AG09309 (cell line): ENCODE measurements around the gene ZNF662.

Experiments
- DNase-seq: peaks from one replicate; pipeline ENCODE4 v3.0.0-alpha.2; 2010; ENCODE audit warnings: low read depth
- H3K4me3 ChIP-seq: 2 replicates; pipeline ENCODE4 v1.5.1; 2011; ENCODE audit warnings: mild to moderate bottlenecking, low read depth, low read length, moderate library complexity; ENCODE audit not compliant: control insufficient read depth
- TF ChIP-seq, protein P1 (sequence below): IDR thresholded peaks from 2 replicates; pipeline ENCODE4 v1.5.1; 2011; ENCODE audit warnings: mild to moderate bottlenecking, low read depth, low read length, inconsistent platforms; ENCODE audit not compliant: insufficient read depth, control insufficient read depth; ENCODE audit errors: missing control alignments

The ZNF662 gene

DNA sequence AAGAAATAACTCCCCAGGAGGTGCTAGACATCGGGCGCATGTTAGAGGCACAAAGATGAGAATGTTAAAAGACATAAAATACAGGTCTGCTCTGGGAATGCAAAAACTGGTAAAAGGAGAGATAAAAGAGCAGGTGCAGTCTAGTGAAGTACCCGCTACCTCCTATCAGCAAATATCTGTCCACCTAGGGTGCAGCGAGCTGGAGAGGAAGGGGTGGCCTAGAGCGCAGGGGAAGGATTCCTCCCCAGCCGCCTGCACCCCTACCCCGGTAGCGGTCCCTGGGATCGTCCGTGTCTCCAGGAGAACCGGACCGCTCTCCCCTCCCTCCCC, 237 bp upstream of the ZNF662 start:
- DNase-seq = no peak
- TF ChIP-seq, protein P1, sequence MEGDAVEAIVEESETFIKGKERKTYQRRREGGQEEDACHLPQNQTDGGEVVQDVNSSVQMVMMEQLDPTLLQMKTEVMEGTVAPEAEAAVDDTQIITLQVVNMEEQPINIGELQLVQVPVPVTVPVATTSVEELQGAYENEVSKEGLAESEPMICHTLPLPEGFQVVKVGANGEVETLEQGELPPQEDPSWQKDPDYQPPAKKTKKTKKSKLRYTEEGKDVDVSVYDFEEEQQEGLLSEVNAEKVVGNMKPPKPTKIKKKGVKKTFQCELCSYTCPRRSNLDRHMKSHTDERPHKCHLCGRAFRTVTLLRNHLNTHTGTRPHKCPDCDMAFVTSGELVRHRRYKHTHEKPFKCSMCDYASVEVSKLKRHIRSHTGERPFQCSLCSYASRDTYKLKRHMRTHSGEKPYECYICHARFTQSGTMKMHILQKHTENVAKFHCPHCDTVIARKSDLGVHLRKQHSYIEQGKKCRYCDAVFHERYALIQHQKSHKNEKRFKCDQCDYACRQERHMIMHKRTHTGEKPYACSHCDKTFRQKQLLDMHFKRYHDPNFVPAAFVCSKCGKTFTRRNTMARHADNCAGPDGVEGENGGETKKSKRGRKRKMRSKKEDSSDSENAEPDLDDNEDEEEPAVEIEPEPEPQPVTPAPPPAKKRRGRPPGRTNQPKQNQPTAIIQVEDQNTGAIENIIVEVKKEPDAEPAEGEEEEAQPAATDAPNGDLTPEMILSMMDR = no peak
- peak overlapping the region; percentile 53 for H3K4me3 ChIP-seq

DNA sequence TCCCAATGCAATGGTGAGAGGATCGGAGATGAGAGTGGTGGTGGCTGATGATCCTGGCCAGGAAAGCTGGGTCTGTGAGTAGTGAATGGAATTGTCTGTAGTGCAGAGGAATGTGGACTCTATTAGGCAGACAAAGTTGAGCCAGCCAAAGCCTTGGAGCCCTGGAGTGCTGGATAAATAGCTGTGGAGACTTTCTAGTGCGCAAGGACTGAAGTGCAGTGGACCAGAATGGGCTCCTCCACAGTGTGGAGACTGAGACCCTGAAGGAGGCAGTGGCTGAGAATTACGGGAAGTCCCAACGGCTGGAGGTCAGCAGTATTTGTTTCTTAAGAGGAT, 874 bp downstream of the ZNF662 start:
- no peak for DNase-seq
- TF ChIP-seq, protein P1 = no peak
- peak overlapping the region; percentile 53 for H3K4me3 ChIP-seq

DNA sequence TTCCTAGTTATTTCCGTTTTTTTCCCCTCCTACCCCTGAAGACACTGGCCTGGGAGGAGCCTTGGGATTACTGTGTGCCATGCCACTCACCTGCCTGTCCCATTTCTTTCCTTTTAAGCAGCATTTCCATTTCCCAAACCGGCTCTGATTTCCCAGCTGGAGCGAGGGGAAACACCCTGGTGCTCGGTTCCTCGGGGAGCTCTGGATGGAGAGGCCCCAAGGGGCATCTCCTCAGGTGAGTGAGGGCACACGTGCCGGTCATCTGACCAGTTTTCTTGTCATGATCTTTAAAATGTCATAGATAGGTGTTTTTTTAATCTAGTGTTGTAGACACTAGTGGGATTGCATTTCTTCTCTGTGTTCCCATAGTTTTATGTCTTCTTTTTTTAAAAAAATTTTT, 2.7 kb downstream of the ZNF662 start:
- TF ChIP-seq, protein P1 = no peak
- H3K4me3 ChIP-seq = no peak overlapping the region
- DNase-seq = no peak

DNA sequence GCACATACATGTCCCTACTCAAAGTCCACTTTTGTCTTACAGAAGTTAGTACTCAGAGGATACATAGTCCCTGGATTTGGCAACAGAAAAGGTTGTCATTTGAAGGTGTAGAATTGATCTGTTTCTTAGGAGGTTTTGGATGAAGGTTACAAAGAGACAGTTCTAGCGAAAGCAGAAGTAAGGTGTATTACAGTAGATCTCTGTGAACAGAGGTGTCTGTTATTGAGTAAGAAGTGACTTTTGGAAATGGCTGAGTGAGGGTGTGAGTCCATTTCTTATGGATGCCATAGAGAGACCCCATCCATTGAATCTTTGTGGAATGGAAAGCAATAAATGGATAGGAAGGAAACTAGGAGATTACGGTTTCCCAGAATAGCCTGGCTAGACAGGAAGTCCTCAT, 5.6 kb downstream of the ZNF662 start:
- no peak for DNase-seq
- TF ChIP-seq, protein P1 = no peak
- H3K4me3 ChIP-seq = no peak overlapping the region

DNA sequence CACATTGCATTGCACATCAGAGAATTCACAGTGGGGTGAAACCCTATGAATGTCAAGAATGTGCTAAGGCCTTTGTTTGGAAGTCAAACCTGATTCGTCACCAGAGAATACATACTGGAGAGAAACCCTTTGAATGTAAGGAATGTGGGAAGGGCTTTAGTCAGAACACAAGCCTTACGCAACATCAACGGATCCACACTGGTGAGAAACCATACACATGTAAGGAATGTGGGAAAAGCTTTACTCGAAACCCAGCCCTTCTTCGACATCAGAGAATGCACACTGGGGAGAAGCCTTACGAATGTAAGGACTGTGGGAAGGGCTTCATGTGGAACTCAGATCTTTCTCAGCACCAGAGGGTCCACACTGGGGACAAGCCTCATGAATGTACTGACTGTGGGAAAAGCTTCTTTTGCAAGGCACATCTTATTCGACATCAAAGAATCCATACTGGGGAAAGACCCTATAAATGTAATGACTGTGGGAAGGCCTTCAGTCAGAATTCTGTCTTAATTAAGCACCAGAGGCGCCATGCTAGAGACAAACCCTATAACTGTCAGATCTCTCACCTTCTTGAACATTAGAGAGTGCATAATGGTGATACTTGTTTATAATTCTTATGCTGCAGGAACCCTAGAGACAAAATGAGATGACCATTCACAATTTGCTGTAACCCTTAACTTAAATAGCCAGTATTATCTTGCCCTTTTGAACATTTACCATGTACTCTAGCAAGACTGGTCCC, 9.0 kb downstream of the ZNF662 start:
- DNase-seq = no peak
- TF ChIP-seq, protein P1 = no peak
- H3K4me3 ChIP-seq = no peak overlapping the region

DNA sequence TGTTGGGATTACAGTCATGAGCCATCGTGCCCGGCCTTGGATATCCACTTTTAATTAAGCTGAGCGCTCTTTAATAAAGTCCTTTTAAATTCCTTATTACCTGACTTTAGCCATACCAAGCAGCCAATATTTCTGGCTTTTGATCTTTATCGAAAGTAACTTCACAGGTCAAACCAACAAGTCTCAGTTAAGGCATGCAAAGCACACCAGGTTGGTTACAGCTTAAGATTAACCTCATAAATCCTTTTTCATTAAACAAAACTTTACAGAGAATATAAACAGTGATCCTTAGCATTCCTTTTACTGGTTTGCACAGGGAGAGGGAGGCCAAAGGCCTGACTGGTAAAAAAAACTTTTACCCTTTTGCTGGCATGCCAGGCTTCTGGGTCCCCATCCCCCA, 17.7 kb downstream of the ZNF662 start:
- no peak for DNase-seq
- H3K4me3 ChIP-seq = no peak overlapping the region
- TF ChIP-seq, protein P1 = no peak

DNA sequence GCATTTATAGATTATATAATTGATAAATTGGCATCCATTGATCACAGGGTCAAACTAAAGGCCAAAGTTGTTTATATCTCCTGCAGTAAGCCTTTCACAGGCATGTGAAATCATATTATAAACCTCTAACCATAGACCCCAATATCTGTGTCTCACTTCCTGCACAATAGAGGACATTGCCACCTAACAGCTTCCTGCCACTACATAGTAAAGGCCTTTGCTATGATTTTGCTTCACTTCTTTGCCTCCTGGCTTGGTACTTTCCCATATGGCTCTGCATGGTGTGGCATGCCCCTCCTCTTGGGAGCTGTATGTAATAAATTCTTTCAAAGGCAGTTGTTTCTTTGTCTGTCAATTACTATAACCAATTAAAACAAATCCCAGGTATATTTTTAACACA, 20.4 kb downstream of the ZNF662 start:
- TF ChIP-seq, protein P1 = no peak
- H3K4me3 ChIP-seq = no peak overlapping the region
- DNase-seq = no peak
